H9 (cell line): ENCODE measurements around the gene INO80. TPM values are rescaled to one million over a fixed set of nuclear protein-coding genes. Genes with fewer than 3 reads are reported as not detected.

Experiments used
- DNase-seq: peaks from one replicate; pipeline ENCODE4 v3.0.0-alpha.2; 2017
- H2AFZ ChIP-seq: one replicate; pipeline ENCODE4 v1.6.1; 2013; ENCODE audit warnings: mild to moderate bottlenecking, low read length, control low read depth, moderate library complexity
- H2AK5ac ChIP-seq: 2 replicates; pipeline ENCODE4 v1.6.1; 2013; ENCODE audit warnings: low read length, control low read depth, mixed read lengths; ENCODE audit not compliant: insufficient read length
- H2BK120ac ChIP-seq: one replicate; pipeline ENCODE4 v1.6.1; 2013; ENCODE audit warnings: low read depth, mild to moderate bottlenecking, low read length, control low read depth, inconsistent platforms; ENCODE audit not compliant: poor library complexity, severe bottlenecking
- H2BK12ac ChIP-seq: 2 replicates; pipeline ENCODE4 v1.6.1; 2013; ENCODE audit warnings: low read length, control low read depth, mixed read lengths, low read depth; ENCODE audit not compliant: insufficient read length
- H2BK15ac ChIP-seq: 2 replicates; pipeline ENCODE4 v1.6.1; 2013; ENCODE audit warnings: low read depth, low read length, control low read depth
- H2BK20ac ChIP-seq: one replicate; pipeline ENCODE4 v1.6.1; 2013; ENCODE audit warnings: low read depth, mild to moderate bottlenecking, low read length, control low read depth, inconsistent platforms; ENCODE audit not compliant: poor library complexity, severe bottlenecking
- H2BK5ac ChIP-seq: 2 replicates; pipeline ENCODE4 v1.6.1; 2013; ENCODE audit warnings: low read length, control low read depth, mixed read lengths; ENCODE audit not compliant: insufficient read length
- H3K14ac ChIP-seq: 2 replicates; pipeline ENCODE4 v1.6.1; 2013; ENCODE audit warnings: low read length, control low read depth; ENCODE audit not compliant: insufficient read depth
- H3K18ac ChIP-seq: 2 replicates; pipeline ENCODE4 v1.6.1; 2013; ENCODE audit warnings: low read depth, mild to moderate bottlenecking, mixed read lengths, low read length, control low read depth; ENCODE audit not compliant: insufficient read length
- H3K23ac ChIP-seq: 2 replicates; pipeline ENCODE4 v1.6.1; 2013; ENCODE audit warnings: low read length, control low read depth, mixed read lengths, low read depth; ENCODE audit not compliant: insufficient read length
- H3K23me2 ChIP-seq: 2 replicates; pipeline ENCODE4 v1.6.1; 2013; ENCODE audit warnings: low read depth, mild to moderate bottlenecking, mixed read lengths, low read length, control low read depth; ENCODE audit not compliant: insufficient read length, poor library complexity, severe bottlenecking
- H3K27ac ChIP-seq: 2 replicates; pipeline ENCODE4 v1.5.1; 2013; ENCODE audit warnings: low read length, control low read depth, mixed read lengths, low read depth; ENCODE audit not compliant: insufficient read length
- H3K27me3 ChIP-seq: 2 replicates; pipeline ENCODE4 v1.6.1; 2013; ENCODE audit warnings: low read length, control low read depth, inconsistent platforms; ENCODE audit not compliant: insufficient read depth
- H3K4ac ChIP-seq: 2 replicates; pipeline ENCODE4 v1.6.1; 2013; ENCODE audit warnings: low read depth, mild to moderate bottlenecking, control low read depth, inconsistent platforms, low read length, moderate library complexity
- H3K4me1 ChIP-seq: 2 replicates; pipeline ENCODE4 v1.6.1; 2013; ENCODE audit warnings: low read length, control low read depth, inconsistent platforms; ENCODE audit not compliant: insufficient read depth
- H3K4me2 ChIP-seq: 2 replicates; pipeline ENCODE4 v1.6.1; 2013; ENCODE audit warnings: low read length, control low read depth, mixed read lengths; ENCODE audit not compliant: insufficient read length, insufficient read depth
- H3K56ac ChIP-seq: 2 replicates; pipeline ENCODE4 v1.6.1; 2013; ENCODE audit warnings: low read depth, mild to moderate bottlenecking, mixed read lengths, low read length, control low read depth; ENCODE audit not compliant: insufficient read length
- H3K79me1 ChIP-seq: 2 replicates; pipeline ENCODE4 v1.6.1; 2013; ENCODE audit warnings: low read depth, mild to moderate bottlenecking, moderate library complexity, low read length, control low read depth, inconsistent platforms; ENCODE audit not compliant: insufficient read depth, poor library complexity, severe bottlenecking
- H3K79me2 ChIP-seq: 2 replicates; pipeline ENCODE4 v1.6.1; 2013; ENCODE audit warnings: low read length, control low read depth, inconsistent platforms; ENCODE audit not compliant: insufficient read depth
- H3K9ac ChIP-seq: 2 replicates; pipeline ENCODE4 v1.6.1; 2013; ENCODE audit warnings: low read length, control low read depth, mixed read lengths; ENCODE audit not compliant: insufficient read length; ENCODE audit errors: extremely low read depth
- H3K9me3 ChIP-seq: one replicate; pipeline ENCODE4 v1.6.1; 2013; ENCODE audit warnings: low read depth, low read length, inconsistent platforms; ENCODE audit not compliant: control insufficient read depth
- H3T11ph ChIP-seq: one replicate; pipeline ENCODE4 v1.6.1; 2013; ENCODE audit warnings: mild to moderate bottlenecking, low read length, control low read depth, inconsistent platforms
- H4K20me1 ChIP-seq: one replicate; pipeline ENCODE4 v1.6.1; 2013; ENCODE audit not compliant: control insufficient read depth, insufficient read length, insufficient read depth
- H4K5ac ChIP-seq: 2 replicates; pipeline ENCODE4 v1.6.1; 2013; ENCODE audit warnings: low read depth, mild to moderate bottlenecking, mixed read lengths, low read length, control low read depth; ENCODE audit not compliant: insufficient read length
- H4K8ac ChIP-seq: replicated peaks from 2 replicates; pipeline ENCODE4 v1.6.1; 2013; ENCODE audit warnings: low read length, control low read depth, mixed read lengths, low read depth; ENCODE audit not compliant: insufficient read length
- H4K91ac ChIP-seq: 2 replicates; pipeline ENCODE4 v1.6.1; 2013; ENCODE audit warnings: low read depth, mild to moderate bottlenecking, moderate library complexity, mixed read lengths, low read length, control low read depth; ENCODE audit not compliant: insufficient read length
- H3K27ac Mint-ChIP-seq, 3 experiments: 2 replicates in 2 of 3; 3 replicates in 1 of 3; pipeline ENCODE4 v1.8.0; 2020 to 2021; ENCODE audit warnings: mixed read lengths in 3 of 3, mild to moderate bottlenecking in 1 of 3, moderate library complexity in 1 of 3
- H3K27me3 Mint-ChIP-seq: 2 replicates; pipeline ENCODE4 v1.8.0; 2021; ENCODE audit warnings: low read depth, mild to moderate bottlenecking, moderate library complexity, mixed read lengths
- H3K36me3 Mint-ChIP-seq, 3 experiments: 2 replicates in 2 of 3; 3 replicates in 1 of 3; pipeline ENCODE4 v1.8.0; 2020 to 2021; ENCODE audit warnings: low read depth in 3 of 3, mixed read lengths in 3 of 3; ENCODE audit not compliant: insufficient read depth in 1 of 3
- H3K4me1 Mint-ChIP-seq, 2 experiments: 2 replicates each; pipeline ENCODE4 v1.8.0; 2020; ENCODE audit warnings: mixed read lengths in 2 of 2
- H3K4me3 Mint-ChIP-seq, 2 experiments: 2 replicates in 1 of 2; 3 replicates in 1 of 2; pipeline ENCODE4 v1.8.0; 2020 to 2021; ENCODE audit warnings: mild to moderate bottlenecking in 2 of 2, mixed read lengths in 2 of 2, moderate library complexity in 1 of 2
- H3K9me3 Mint-ChIP-seq, 2 experiments: 2 replicates in 1 of 2; 3 replicates in 1 of 2; pipeline ENCODE4 v1.8.0; 2020; ENCODE audit warnings: mild to moderate bottlenecking in 2 of 2, mixed read lengths in 2 of 2, moderate library complexity in 1 of 2
- WGBS: extraction: QIAGEN DNeasy Blood & Tissue Kit; methylation state at CpG from one replicate; pipeline ENCODE4 v1.1.7; 2013; ENCODE audit warnings: missing lambda C conversion rate, low lambda C conversion rate, mixed read lengths; ENCODE audit not compliant: insufficient read length; ENCODE audit errors: extremely low coverage; 5-methylcytosine and 5-hydroxymethylcytosine counted together
- total RNA-seq: library from RNA; stranded (reverse); gene quantifications from 2 replicates; pipeline ENCODE4 v1.2.1, GENCODE V29; 2021
- TF ChIP-seq, protein P1 (sequence below): fragments of 200-600 bp; sonication (generic); conservative IDR thresholded peaks from 3 replicates; pipeline ENCODE4 v1.8.0; 2021; ENCODE audit warnings: antibody characterized with exemption, mild to moderate bottlenecking

Gene INO80
- total RNA-seq, 1 experiment from 2014 or later: 29.2 TPM

DNA sequence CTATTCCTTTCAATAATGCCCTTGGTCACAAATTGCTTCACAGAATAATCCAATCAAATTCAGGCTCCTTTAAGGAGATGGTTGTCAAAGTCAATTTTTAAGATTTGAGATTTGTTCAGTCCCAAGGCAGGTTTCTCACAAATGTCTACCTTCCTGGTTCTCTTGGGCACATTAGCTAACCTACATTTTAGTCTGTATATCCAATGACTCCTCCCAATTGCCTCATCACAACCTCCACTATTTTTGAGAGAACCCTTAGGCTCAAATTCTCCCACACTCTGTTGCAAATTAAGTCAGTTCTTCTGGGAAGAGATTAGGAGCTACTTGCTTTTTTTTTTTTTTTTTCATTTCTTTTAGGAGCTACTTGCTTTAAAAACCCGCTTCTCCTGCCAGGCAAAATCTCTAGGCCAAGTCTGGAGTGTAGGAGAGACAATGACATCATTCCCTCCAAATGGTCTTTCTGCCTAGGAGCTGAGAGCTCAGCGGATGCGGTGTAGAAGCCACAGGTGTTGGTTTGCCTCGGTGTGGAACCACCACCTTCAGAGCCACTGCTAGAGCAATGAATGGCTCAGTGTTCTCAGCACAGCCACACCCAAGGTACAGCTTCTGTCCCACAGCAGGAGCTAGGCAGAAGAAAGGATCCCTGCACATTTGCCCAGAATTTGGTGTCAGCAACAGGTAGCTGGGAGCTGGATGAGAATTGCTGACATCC lies 10.0 kb upstream of the INO80 start:
- Histone ChIP-seq H3K79me2 (no peaks in the 10 kb centered on the region), H3K4me1 (no peaks in the 10 kb centered on the region), H3K23ac (no peak overlapping the region), H3K27ac (no peak overlapping the region), H4K8ac (no peak overlapping the region), H2AFZ (no peak overlapping the region), H2AK5ac (no peak overlapping the region), H3K56ac (no peak overlapping the region), H3K9ac (no peak overlapping the region), H2BK120ac (no peak overlapping the region), H3K27me3 (no peaks in the 10 kb centered on the region), H2BK20ac (no peak overlapping the region), H3K23me2 (no peaks in the 10 kb centered on the region), H4K5ac (no peak overlapping the region), H3T11ph (no peak overlapping the region), H3K79me1 (no peaks in the 10 kb centered on the region), H3K18ac (no peak overlapping the region), H2BK15ac (no peak overlapping the region), H3K4ac (no peak overlapping the region), H3K9me3 (no peaks in the 10 kb centered on the region), H3K4me2 (no peak overlapping the region), H4K20me1 (no peaks in the 10 kb centered on the region), H4K91ac (no peak overlapping the region), H2BK5ac (no peak overlapping the region), H3K14ac (no peak overlapping the region), H2BK12ac (no peak overlapping the region)
- no CpG with 5 or more reads among the region's 4 CpGs for WGBS
- no peaks in the 10 kb centered on the region for H3K4me1 Mint-ChIP-seq
- H3K27me3 Mint-ChIP-seq: peaks cover 8% of the 10 kb centered on the region
- no peaks in the 10 kb centered on the region for H3K9me3 Mint-ChIP-seq
- H3K27ac Mint-ChIP-seq: no peak overlapping the region
- no peak overlapping the region for H3K4me3 Mint-ChIP-seq
- no peaks in the 10 kb centered on the region for H3K36me3 Mint-ChIP-seq
- TF ChIP-seq, protein P1, sequence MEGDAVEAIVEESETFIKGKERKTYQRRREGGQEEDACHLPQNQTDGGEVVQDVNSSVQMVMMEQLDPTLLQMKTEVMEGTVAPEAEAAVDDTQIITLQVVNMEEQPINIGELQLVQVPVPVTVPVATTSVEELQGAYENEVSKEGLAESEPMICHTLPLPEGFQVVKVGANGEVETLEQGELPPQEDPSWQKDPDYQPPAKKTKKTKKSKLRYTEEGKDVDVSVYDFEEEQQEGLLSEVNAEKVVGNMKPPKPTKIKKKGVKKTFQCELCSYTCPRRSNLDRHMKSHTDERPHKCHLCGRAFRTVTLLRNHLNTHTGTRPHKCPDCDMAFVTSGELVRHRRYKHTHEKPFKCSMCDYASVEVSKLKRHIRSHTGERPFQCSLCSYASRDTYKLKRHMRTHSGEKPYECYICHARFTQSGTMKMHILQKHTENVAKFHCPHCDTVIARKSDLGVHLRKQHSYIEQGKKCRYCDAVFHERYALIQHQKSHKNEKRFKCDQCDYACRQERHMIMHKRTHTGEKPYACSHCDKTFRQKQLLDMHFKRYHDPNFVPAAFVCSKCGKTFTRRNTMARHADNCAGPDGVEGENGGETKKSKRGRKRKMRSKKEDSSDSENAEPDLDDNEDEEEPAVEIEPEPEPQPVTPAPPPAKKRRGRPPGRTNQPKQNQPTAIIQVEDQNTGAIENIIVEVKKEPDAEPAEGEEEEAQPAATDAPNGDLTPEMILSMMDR: no peak
- DNase-seq: no peak
